SK-N-SH (cell line): Measurements from ENCODE around the gene RBM25. TPM values are rescaled to one million over a fixed set of nuclear protein-coding genes. Genes with fewer than 3 reads are reported as not detected.

Source experiments
- CTCF ChIA-PET: fragments of 300-600, 350-600 bp; formaldehyde crosslinking; extraction: SDS; loops from one replicate; lab custom pipeline; 2021; lab: Yijun Ruan, JAX
- POLR2A ChIA-PET: fragments of 350-600 bp; sonication (Branson Sonifier 250); formaldehyde crosslinking; extraction: SDS; loops from one replicate; lab custom pipeline; 2020; ENCODE audit warnings: antibody characterized with exemption, inconsistent platforms; lab: Yijun Ruan, JAX
- DNase-seq: peaks from one replicate; pipeline ENCODE4 v3.0.0; 2012
- H2AFZ ChIP-seq: fragments of 200-600 bp; sonication (generic); 2 replicates; pipeline ENCODE4 v1.8.1; 2016; ENCODE audit warnings: antibody characterized with exemption, mild to moderate bottlenecking, low read depth
- H3F3A ChIP-seq: fragments of 200-600 bp; sonication (generic); replicated peaks from 2 replicates; pipeline ENCODE3; 2016; ENCODE audit warnings: antibody characterized with exemption, mild to moderate bottlenecking; ENCODE audit not compliant: insufficient read depth
- H3K27ac ChIP-seq, 2 experiments: fragments of 200-500 bp in 1 of 2; fragments of 200-600 bp in 1 of 2; sonication (Bioruptor generic) in 1 of 2; sonication (generic), shearing (Covaris generic) in 1 of 2; 2 replicates each; pipeline versions ENCODE4 v1.5.1 to v1.6.1; 2014 to 2016; ENCODE audit warnings: low read depth in 2 of 2, inconsistent platforms in 1 of 2, low read length in 1 of 2, mild to moderate bottlenecking in 1 of 2, mixed read lengths in 1 of 2
- H3K27me3 ChIP-seq: fragments of 200-600 bp; sonication (generic), shearing (Covaris generic); 2 replicates; pipeline ENCODE4 v1.6.1; 2016; ENCODE audit warnings: mixed run types; ENCODE audit not compliant: insufficient read depth
- H3K36me3 ChIP-seq, 2 experiments: fragments of 200-500 bp in 1 of 2; fragments of 200-600 bp in 1 of 2; sonication (Bioruptor generic) in 1 of 2; sonication (generic) in 1 of 2; replicated peaks in 1 of 2; 2 replicates each; pipeline versions ENCODE3 to v1.5.1; 2014 to 2016; ENCODE audit warnings: low read length in 1 of 2, mild to moderate bottlenecking in 1 of 2; ENCODE audit not compliant: insufficient read depth in 2 of 2, control insufficient read depth in 1 of 2
- H3K4me1 ChIP-seq, 2 experiments: fragments of 200-500 bp in 1 of 2; fragments of 200-600 bp in 1 of 2; sonication (Bioruptor generic) in 1 of 2; sonication (generic), shearing (Covaris generic) in 1 of 2; 2 replicates each; pipeline versions ENCODE4 v1.5.1 to v1.6.1; 2014 to 2016; ENCODE audit warnings: low read depth in 1 of 2, low read length in 1 of 2, mixed run types in 1 of 2; ENCODE audit not compliant: insufficient read depth in 2 of 2, control insufficient read depth in 1 of 2
- H3K4me2 ChIP-seq: fragments of 200-600 bp; sonication (generic), shearing (Covaris generic); 2 replicates; pipeline ENCODE4 v1.6.1; 2017; ENCODE audit warnings: mixed run types
- H3K4me3 ChIP-seq, 2 experiments: fragments of 200-500 bp in 1 of 2; fragments of 200-600 bp in 1 of 2; sonication (Bioruptor generic) in 1 of 2; sonication (generic), shearing (Covaris generic) in 1 of 2; 2 replicates each; pipeline versions ENCODE4 v1.5.1 to v1.8.1; 2014 to 2016; ENCODE audit warnings: low read depth in 2 of 2, inconsistent platforms in 1 of 2, low read length in 1 of 2, mild to moderate bottlenecking in 1 of 2, mixed read lengths in 1 of 2, moderate library complexity in 1 of 2
- H3K79me2 ChIP-seq: fragments of 200-600 bp; sonication (generic); 2 replicates; pipeline ENCODE4 v1.8.1; 2017; ENCODE audit warnings: mild to moderate bottlenecking; ENCODE audit not compliant: insufficient read depth
- H3K9ac ChIP-seq: fragments of 200-600 bp; sonication (generic); 2 replicates; pipeline ENCODE4 v1.6.1; 2017; ENCODE audit warnings: mixed run types
- H3K9me2 ChIP-seq: fragments of 200-600 bp; sonication (generic); 2 replicates; pipeline ENCODE4 v1.6.1; 2017; ENCODE audit warnings: mixed run types
- H3K9me3 ChIP-seq: fragments of 200-600 bp; sonication (generic); 2 replicates; pipeline ENCODE4 v1.6.1; 2017; ENCODE audit warnings: mixed run types, mild to moderate bottlenecking, moderate library complexity
- H4K20me1 ChIP-seq: fragments of 200-600 bp; sonication (generic); 2 replicates; pipeline ENCODE4 v1.6.1; 2017; ENCODE audit warnings: mild to moderate bottlenecking, mixed run types; ENCODE audit not compliant: insufficient read depth
- CHD2 ChIP-seq: fragments of 150-350 bp; IDR thresholded peaks from 2 replicates; pipeline ENCODE4 v1.6.1; 2018; ENCODE audit warnings: low read length; ENCODE audit not compliant: partially characterized antibody
- ELF1 ChIP-seq: IDR thresholded peaks from 2 replicates; pipeline ENCODE4 v1.4.0; 2012
- EP300 ChIP-seq, 2 experiments: IDR thresholded peaks; 2 replicates each; pipeline versions ENCODE4 v1.4.0 to v1.6.1; 2012; ENCODE audit warnings: borderline replicate concordance in 1 of 2, low read depth in 1 of 2, low read length in 1 of 2
- EZH2phosphoT487 ChIP-seq: fragments of 200-600 bp; sonication (generic); IDR thresholded peaks from 2 replicates; pipeline ENCODE4 v1.6.1; 2017; ENCODE audit warnings: low read depth, mixed run types, mild to moderate bottlenecking, antibody characterized with exemption, moderate library complexity, borderline replicate concordance
- FOXJ3 ChIP-seq: sonication (generic); formaldehyde crosslinking; IDR thresholded peaks from 2 replicates; pipeline ENCODE4 v1.5.1; 2020; ENCODE audit warnings: mild to moderate bottlenecking, missing genetic modification reagents
- GABPA ChIP-seq: IDR thresholded peaks from 2 replicates; pipeline ENCODE4 v1.4.0; 2012; ENCODE audit warnings: low read depth, mild to moderate bottlenecking
- GATA2 ChIP-seq: sonication (generic); formaldehyde crosslinking; IDR thresholded peaks from 2 replicates; pipeline ENCODE4 v1.5.0; 2020; ENCODE audit warnings: mild to moderate bottlenecking, missing genetic modification reagents
- IRF3 ChIP-seq: fragments of 150-350 bp; IDR thresholded peaks from 2 replicates; pipeline ENCODE4 v1.6.1; 2016; ENCODE audit warnings: mild to moderate bottlenecking, low read depth, low read length
- JUND ChIP-seq: IDR thresholded peaks from 2 replicates; pipeline ENCODE4 v1.4.0; 2012
- MEF2A ChIP-seq: IDR thresholded peaks from 2 replicates; pipeline ENCODE4 v1.4.0; 2012; ENCODE audit warnings: low read depth, borderline replicate concordance
- MXI1 ChIP-seq: IDR thresholded peaks from 2 replicates; pipeline ENCODE4 v1.6.1; 2012; ENCODE audit warnings: mild to moderate bottlenecking, low read depth, low read length, improper control_type of control experiment
- POLR2AphosphoS5 ChIP-seq: IDR thresholded peaks from 2 replicates; pipeline ENCODE4 v1.6.1; 2012; ENCODE audit warnings: low read depth, low read length
- RAD21 ChIP-seq: IDR thresholded peaks from 2 replicates; pipeline ENCODE4 v1.6.1; 2012; ENCODE audit warnings: mild to moderate bottlenecking, low read length
- RXRA ChIP-seq: IDR thresholded peaks from 2 replicates; pipeline ENCODE4 v1.4.0; 2012; ENCODE audit warnings: low read depth, mild to moderate bottlenecking, borderline replicate concordance
- TAF1 ChIP-seq: IDR thresholded peaks from 2 replicates; pipeline ENCODE4 v1.6.1; 2012; ENCODE audit warnings: low read depth, mild to moderate bottlenecking, low read length, moderate library complexity, borderline replicate concordance
- TCF12 ChIP-seq: IDR thresholded peaks from 2 replicates; pipeline ENCODE4 v1.4.0; 2012
- WGBS: methylation state at CpG from one replicate; pipeline ENCODE4 v1.1.6; 2017; ENCODE audit warnings: low lambda C conversion rate; 5-methylcytosine and 5-hydroxymethylcytosine counted together
- polyA plus RNA-seq, 3 experiments: library from polyadenylated mRNA; depleted of rRNA; stranded (reverse); fragments of >200 nt; gene quantifications; 2 replicates each; pipeline ENCODE4 v1.2.3, GENCODE V29; 2012
- TF ChIP-seq, protein P1 (sequence below): IDR thresholded peaks from 2 replicates; pipeline ENCODE4 v1.4.0; 2012; ENCODE audit warnings: low read depth, borderline replicate concordance
- TF ChIP-seq, protein P2 (sequence below): IDR thresholded peaks from 2 replicates; pipeline ENCODE4; 2012

The RBM25 gene
- polyA plus RNA-seq, 1 of the 3 experiments (the other 2 are of a cell fraction): 14.0 TPM

DNA sequence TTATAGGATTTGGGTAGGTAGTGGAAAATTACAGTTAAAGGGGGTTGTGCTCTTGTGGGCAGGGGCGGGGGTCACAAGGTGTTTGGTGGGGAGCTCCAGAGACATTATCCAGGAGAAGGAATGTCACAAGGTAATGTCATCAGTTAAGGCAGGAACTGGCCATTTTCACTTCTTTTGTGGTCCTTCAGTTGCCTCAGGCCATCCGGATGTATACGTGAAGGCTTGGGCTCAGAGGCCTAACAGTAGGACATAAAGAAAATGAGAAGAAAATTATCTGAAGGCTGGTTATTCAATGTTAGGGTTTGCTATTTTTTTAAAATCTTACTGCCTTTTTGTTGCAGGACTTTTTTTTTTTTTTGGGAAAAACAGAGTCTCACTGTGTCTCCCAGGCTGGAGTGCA lies 75.5 kb downstream of the RBM25 start:
- 95% methylated on average over 3 of the region's 3 CpGs for WGBS
- H3K79me2 ChIP-seq: peaks cover 23% of the 10 kb centered on the region
- peaks cover 4 to 5% of the 10 kb centered on the region in 2 experiments; a peak in 1 of 4 replicates for H3K4me1 ChIP-seq
- H3K36me3 ChIP-seq: no peaks in the 10 kb centered on the region
- H3K9me2 ChIP-seq: no peaks in the 10 kb centered on the region
- ChIA-PET CTCF (no interaction called here), POLR2A (no interaction called here)
- H3K4me3 ChIP-seq: no peak overlapping the region
- H3K27ac ChIP-seq: no peak overlapping the region
- TF ChIP-seq MEF2A (no peak), GABPA (no peak), POLR2AphosphoS5 (no peak), EZH2phosphoT487 (no peak), ELF1 (no peak), RXRA (no peak), JUND (no peak), MXI1 (no peak), GATA2 (CRISPR knock-in tag) (no peak)
- TF ChIP-seq, protein P1, sequence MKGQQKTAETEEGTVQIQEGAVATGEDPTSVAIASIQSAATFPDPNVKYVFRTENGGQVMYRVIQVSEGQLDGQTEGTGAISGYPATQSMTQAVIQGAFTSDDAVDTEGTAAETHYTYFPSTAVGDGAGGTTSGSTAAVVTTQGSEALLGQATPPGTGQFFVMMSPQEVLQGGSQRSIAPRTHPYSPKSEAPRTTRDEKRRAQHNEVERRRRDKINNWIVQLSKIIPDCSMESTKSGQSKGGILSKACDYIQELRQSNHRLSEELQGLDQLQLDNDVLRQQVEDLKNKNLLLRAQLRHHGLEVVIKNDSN: no peak
- DNase-seq: no peak
- H4K20me1 ChIP-seq: peaks cover 7% of the 10 kb centered on the region; the same call in 1 of the 2 replicates
- H3K4me2 ChIP-seq: no peak overlapping the region
- peaks cover 6% of the 10 kb centered on the region for H3F3A ChIP-seq
- H2AFZ ChIP-seq: no peak overlapping the region
- H3K27me3 ChIP-seq: no peaks in the 10 kb centered on the region
- no peaks in the 10 kb centered on the region for H3K9me3 ChIP-seq
- no peak overlapping the region for H3K9ac ChIP-seq

DNA sequence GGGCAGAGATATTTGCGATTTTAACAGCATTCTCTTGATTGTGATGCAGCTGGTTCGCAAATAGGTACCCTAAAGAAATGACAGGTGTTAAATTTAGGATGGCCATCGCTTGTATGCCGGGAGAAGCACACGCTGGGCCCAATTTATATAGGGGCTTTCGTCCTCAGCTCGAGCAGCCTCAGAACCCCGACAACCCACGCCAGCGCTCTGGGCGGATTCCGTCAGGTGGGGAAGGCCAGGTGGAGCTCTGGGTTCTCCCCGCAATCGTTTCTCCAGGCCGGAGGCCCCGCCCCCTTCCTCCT lies 77.7 kb downstream of the RBM25 start:
- no peaks in the 10 kb centered on the region for H3K9me3 ChIP-seq
- H3K79me2 ChIP-seq: peaks cover 46% of the 10 kb centered on the region
- CTCF ChIA-PET: no interaction called here
- DNase-seq: no peak
- peak overlapping the region; percentile 88 for H2AFZ ChIP-seq
- no peaks in the 10 kb centered on the region for H3K9me2 ChIP-seq
- H3K36me3 ChIP-seq: peaks cover 0 to 4% of the 10 kb centered on the region in 2 experiments
- 4% methylated on average over 15 of the region's 16 CpGs for WGBS
- H3K4me1 ChIP-seq: peaks cover 4 to 5% of the 10 kb centered on the region in 2 experiments; a peak in 1 of 4 replicates
- H3K9ac ChIP-seq: peak overlapping the region; percentile 95; the same call in 1 of the 2 replicates
- H3K27ac ChIP-seq: peak overlapping the region in 1 of 2 experiments; percentile 93; a peak in 1 of 4 replicates
- peaks cover 13% of the 10 kb centered on the region for H4K20me1 ChIP-seq
- H3F3A ChIP-seq: peaks cover 6% of the 10 kb centered on the region
- peak overlapping the region; percentile 78 to 97 for H3K4me3 ChIP-seq
- POLR2A ChIA-PET: interaction anchor here (0.6 to 1.6 kb wide), 3 partner anchors 8 to 77 kb away, joined by 3 to 6 read pairs (median 4); partner anchors contain the start of gene RBM25
- no peaks in the 10 kb centered on the region for H3K27me3 ChIP-seq
- peak overlapping the region; percentile 72 for H3K4me2 ChIP-seq
- TF ChIP-seq GABPA (no peak), TAF1 (no peak), EP300 (IDR thresholded peaks at IDR 0.05; ENCODE audit: borderline replicate concordance in 1 of 2, low read depth in 1 of 2, low read length in 1 of 2) (no peak), CHD2 (no peak), POLR2AphosphoS5 (no peak), RAD21 (no peak), IRF3 (no peak), FOXJ3 (CRISPR knock-in tag) (no peak), TCF12 (no peak)
- TF ChIP-seq, protein P2, sequence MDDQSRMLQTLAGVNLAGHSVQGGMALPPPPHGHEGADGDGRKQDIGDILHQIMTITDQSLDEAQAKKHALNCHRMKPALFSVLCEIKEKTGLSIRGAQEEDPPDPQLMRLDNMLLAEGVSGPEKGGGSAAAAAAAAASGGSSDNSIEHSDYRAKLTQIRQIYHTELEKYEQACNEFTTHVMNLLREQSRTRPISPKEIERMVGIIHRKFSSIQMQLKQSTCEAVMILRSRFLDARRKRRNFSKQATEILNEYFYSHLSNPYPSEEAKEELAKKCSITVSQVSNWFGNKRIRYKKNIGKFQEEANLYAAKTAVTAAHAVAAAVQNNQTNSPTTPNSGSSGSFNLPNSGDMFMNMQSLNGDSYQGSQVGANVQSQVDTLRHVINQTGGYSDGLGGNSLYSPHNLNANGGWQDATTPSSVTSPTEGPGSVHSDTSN: no peak
- TF ChIP-seq, protein P1: no peak
